Measurements from ENCODE around the gene PHYKPL. TPM values are rescaled to one million over a fixed set of nuclear protein-coding genes. Genes with fewer than 3 reads are reported as not detected.

The PHYKPL gene
- total and polyA plus RNA-seq, 8 donors, result 71.9 to 155 (median 133) TPM

GRCh38 chr5:178246624-178247279 lies 14.2 kb upstream of the PHYKPL start:
- no peak for TF ChIP-seq CTCF (IDR thresholded peaks at IDR 0.05)
- DNase-seq (peak in 1 of 4 donors; percentile 31), ATAC-seq (no peak)
- intact Hi-C loops (cut with DNase I), result no loop called here
- H3K9me3 ChIP-seq, result no peaks in the 10 kb centered on the region
- H3K4me3 ChIP-seq, result no peak overlapping the region
- no peak overlapping the region for H3K27ac ChIP-seq
- no peaks in the 10 kb centered on the region for H3K27me3 ChIP-seq
- no peaks in the 10 kb centered on the region for H3K36me3 ChIP-seq
- peaks cover 0 to 6% of the 10 kb centered on the region in 2 donors for H3K4me1 ChIP-seq

DNA sequence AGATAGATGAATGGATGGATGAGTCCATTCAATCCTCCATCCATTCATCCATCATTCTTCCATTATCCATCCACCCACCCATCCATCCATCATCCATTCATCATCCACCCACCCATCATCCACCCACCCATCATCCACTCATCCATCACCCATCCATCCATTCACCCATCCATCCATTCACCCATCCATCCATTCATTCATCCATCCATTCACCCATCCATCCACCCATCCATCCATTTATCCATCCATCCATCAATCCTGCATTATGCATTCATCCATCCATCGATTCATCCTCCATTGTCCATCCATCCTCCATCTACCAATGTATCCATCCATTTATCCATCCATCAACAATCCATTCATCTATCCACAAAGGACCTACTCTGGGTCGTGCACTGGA lies 12.8 kb upstream of the PHYKPL start:
- H3K27ac ChIP-seq, result no peak overlapping the region
- DNase-seq (no peak), ATAC-seq (no peak)
- no peak overlapping the region for H3K4me3 ChIP-seq
- H3K4me1 ChIP-seq, result peaks cover 3 to 20% of the 10 kb centered on the region in 2 donors
- intact Hi-C loops (cut with DNase I), result no loop called here
- H3K36me3 ChIP-seq, result no peaks in the 10 kb centered on the region
- H3K9me3 ChIP-seq, result no peaks in the 10 kb centered on the region
- TF ChIP-seq CTCF (IDR thresholded peaks at IDR 0.05), result no peak
- H3K27me3 ChIP-seq, result no peaks in the 10 kb centered on the region

GRCh38 chr5:178244576-178244975 lies 12.0 kb upstream of the PHYKPL start:
- DNase-seq (no peak), ATAC-seq (no peak)
- H3K27me3 ChIP-seq, result no peaks in the 10 kb centered on the region
- H3K4me1 ChIP-seq, result peaks cover 3 to 28% of the 10 kb centered on the region in 2 donors
- H3K9me3 ChIP-seq, result no peaks in the 10 kb centered on the region
- intact Hi-C loops (cut with DNase I), result no loop called here
- peak overlapping the region in 1 of 2 donors; percentile 14 for H3K27ac ChIP-seq
- no peak for TF ChIP-seq CTCF (IDR thresholded peaks at IDR 0.05)
- no peak overlapping the region for H3K4me3 ChIP-seq
- no peaks in the 10 kb centered on the region for H3K36me3 ChIP-seq

DNA sequence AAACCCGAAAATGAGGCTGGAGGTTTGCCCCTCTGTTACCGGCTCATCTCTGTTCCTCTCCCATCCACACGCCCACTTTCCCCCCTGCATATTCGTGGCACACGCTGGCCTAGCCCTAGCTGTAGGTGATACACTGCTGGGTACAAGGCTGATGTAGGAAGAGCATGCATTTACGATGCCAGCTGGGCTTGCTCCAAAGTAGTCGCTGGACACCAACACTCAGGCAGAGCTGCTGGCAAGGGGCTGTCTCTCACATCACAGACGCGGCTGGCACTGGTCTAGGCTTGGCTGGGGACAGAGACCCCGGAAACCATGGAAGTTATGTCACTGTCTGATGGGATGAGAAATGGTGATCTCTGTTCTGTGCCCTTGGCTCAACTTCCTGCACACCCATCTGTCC lies 9.8 kb upstream of the PHYKPL start:
- ATAC-seq (no peak), DNase-seq (peak in 1 of 4 donors; percentile 41)
- TF ChIP-seq CTCF (IDR thresholded peaks at IDR 0.05), result no peak
- intact Hi-C loops (cut with DNase I), result no loop called here
- Histone ChIP-seq H3K9me3 (no peaks in the 10 kb centered on the region), H3K27me3 (no peaks in the 10 kb centered on the region), H3K36me3 (no peaks in the 10 kb centered on the region), H3K4me3 (no peak overlapping the region), H3K4me1 (peaks cover 16 to 48% of the 10 kb centered on the region in 2 donors), H3K27ac (peak overlapping the region in 1 of 2 donors; percentile 95)

DNA sequence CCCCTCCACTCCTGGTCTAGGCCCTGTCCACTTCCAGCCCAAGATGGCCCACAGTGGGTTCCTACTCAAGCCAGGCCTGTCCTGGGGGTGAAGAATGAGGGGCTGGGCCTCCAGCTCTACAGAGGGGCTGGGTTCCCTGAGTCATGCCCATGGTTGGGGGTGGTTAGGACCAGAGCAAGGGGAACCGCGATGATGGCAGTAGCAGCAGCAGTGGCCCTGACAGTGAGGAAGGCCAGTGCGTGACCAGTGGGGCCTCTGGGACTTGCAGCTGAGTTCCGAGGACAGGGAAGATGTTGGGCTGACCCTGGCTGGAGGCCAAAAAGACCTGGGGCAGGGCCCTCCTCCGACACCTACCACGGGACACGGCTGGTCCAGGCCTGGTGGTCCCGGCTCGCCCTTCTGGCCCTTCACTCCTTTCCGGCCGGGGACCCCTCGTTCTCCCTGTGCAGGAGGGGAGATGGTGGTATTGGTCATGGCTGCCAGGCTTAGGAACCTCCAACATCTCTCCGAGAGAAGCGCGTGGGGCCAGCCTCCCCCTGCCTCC lies 9.2 kb upstream of the PHYKPL start:
- ATAC-seq (peak; percentile 4), DNase-seq (peak in 1 of 4 donors; percentile 82)
- H3K4me3 ChIP-seq, result no peak overlapping the region
- peak overlapping the region in 1 of 2 donors; percentile 95 for H3K27ac ChIP-seq
- H3K27me3 ChIP-seq, result no peaks in the 10 kb centered on the region
- intact Hi-C loops (cut with DNase I), result no loop called here
- no peaks in the 10 kb centered on the region for H3K9me3 ChIP-seq
- no peak for TF ChIP-seq CTCF (IDR thresholded peaks at IDR 0.05)
- no peaks in the 10 kb centered on the region for H3K36me3 ChIP-seq
- peaks cover 19 to 55% of the 10 kb centered on the region in 2 donors for H3K4me1 ChIP-seq
